Activated T-cell treated with anti-CD3 and anti-CD28 coated beads, Interleukin-2, amount 50 U/mL, for 48 hours (primary cell): ENCODE results near the gene ZDHHC9.
"Not testable (repeated sequence)": the region's sequence is repeated elsewhere in the genome, so short reads cannot be mapped to it uniquely, and the experiment has no call there.

Source experiments
- DNase-seq, 2 experiments: peaks; one replicate each; pipeline ENCODE4 v3.0.0-alpha.2; 2020

ZDHHC9 gene

DNA sequence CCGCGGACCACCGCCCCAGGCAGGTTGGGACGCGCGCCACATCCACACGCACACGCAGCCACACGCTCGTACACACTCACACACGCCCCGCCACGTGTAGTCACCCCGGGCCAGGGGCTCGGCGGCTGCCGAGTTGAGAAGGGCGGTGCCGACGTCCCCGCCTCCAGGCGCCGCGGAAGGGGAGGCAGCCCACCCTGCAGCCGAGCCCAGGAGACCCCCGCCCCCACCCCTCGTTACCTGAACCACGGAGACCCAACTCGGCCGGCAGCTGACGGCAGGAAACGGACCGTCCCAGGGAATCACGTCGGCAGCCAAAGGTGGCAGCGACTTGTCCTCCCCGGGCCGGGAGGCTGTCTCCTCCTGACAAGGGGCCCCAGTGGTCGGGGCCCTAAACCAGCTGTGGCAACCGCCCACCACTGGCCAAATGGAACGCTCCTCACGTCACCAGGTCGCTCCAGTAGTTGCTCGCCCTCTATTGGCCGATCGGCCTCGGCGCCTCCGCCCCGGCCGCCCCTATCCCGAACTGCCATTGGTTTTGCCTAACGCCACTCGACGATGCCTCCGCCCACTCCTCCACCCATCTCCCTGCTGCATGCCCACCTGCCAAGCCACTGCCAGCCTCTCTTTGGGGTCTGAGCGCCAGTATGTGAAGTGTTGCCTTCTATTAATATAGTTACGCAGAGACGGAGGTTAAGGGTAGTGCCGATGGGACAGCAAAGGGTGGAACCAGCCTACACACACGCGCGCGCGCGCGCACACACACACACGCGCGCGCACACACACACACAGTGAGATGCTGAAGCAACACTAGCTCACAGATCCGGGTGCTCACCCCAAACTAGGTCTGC is at the start of gene ZDHHC9:
ZDHHC9 (minus strand) TSS at position 428 of the 848 bp plus-strand sequence. CDS start 1,941 bp downstream, outside the sequence.
- peak; percentile 88 to 90 for DNase-seq

DNA sequence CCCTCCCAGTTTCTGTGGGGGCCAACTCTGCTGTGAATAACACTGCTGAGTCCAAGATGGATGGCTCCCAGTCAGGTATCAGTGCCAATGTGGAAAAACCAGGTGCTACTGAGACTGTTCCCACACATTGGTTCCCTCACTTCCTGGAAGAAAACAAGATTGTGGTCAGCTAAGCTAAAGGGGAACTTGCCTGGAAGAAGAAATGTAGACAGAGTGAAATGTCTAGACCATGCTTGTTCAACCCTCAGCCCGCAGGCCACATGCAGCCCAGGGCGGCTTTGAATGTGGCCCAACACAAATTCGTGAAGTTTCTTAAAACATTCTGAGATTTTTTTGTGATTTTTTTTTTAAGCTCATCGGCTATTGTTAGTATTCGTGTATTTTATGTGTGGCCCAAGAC is 33.7 kb upstream of the ZDHHC9 start:
- no peak for DNase-seq

DNA sequence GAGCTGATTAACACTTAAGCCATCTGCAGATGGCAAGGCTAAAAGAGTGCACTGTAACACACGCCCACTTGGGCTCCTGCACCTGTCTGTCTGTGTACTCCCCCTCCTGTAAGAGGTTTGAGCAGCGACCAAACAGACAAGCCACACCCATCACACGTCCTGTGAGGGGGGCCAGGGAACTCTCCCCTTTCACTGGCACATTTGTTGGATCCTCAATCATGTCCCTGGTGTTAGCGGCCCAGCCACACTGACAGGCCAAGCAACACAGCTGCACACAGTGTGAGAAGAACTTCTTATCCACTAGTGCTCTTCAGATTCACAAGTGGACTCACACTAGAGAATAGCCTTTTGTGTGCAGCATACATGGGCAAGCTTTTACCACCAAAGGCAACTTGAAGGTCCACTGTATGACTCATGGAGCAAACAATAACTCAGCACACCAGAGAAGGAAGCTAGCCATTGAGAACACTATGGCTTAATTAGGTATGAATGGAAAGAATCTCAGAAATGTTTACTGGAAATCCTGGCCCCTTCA is 33.2 kb upstream of the ZDHHC9 start:
- DNase-seq, result no peak

DNA sequence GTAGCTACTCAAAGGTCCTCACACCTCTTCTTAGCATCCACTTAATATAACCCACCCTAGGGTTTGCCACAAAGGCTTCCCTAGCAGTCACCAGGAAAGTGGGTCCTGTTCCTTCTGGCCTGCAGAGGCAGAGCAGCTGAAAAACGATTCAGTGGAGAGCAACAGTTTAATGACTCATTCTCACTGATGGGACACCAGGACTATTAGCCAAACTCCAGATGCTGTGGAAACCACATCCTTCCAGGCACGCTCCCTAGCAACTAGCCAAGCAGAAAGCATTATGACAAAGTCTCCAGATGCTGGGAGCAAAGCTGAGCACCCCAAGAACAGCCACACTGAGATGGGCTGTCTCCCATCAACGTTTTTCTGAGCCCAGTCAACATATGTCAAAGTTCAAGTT is 32.0 kb upstream of the ZDHHC9 start:
- DNase-seq, result no peak

DNA sequence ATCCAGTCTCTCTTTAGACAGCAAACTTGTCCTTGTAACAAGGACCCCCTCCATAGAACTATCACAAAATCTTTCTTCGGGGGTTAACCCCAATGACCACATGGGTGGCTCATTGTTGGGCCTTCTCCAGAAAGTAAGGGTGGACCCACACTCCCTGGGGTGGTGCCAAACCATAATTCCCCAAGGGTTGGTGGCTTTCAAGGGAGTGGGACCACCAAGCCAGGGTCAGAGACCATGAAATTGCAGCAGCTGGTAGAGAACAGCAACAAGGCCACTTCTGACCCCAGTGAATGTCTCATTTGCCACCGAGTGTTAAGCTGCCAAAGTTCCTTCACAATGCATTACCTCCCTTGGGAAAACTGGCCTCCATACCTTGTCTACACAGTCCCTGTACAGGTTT is 28.8 kb upstream of the ZDHHC9 start:
- no peak for DNase-seq

DNA sequence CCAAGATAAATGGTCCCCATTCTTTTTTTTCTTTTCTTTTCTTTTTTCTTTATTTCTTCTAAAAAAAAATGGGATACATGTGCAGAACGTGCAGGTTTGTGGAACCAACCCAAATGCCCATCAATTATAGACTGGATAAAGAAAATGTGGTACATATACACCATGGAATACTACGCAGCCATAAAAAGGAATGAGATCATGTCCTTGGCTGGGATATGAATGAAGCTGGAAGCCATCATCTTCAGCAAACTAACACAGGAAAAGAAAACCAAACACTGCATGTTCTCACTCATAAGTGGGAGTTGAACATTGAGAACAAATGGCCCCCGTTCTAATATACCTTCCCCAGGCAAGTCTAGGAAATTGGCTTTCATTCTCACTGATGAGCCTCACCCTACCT is 22.6 kb upstream of the ZDHHC9 start:
- not testable (repeated sequence) for DNase-seq

DNA sequence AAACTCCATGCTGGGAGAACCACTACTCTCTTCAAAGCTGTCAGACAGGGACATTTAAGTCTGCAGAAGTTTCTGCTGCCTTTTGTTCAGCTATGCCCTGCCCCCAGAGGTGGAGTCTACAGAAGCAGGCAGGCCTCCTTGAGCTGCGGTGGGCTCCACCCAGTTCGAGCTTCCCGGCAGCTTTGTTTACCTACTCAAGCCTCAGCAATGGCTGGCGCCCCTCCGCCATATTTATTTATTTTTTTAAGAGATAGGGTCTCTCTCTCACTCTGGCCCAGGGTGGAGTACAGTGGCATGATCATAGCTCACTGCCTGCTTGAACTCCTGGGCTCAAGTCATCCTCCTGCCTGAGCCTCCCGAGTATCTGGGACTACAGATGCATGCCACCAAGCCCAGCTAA is 15.4 kb upstream of the ZDHHC9 start:
- not testable (repeated sequence) for DNase-seq

DNA sequence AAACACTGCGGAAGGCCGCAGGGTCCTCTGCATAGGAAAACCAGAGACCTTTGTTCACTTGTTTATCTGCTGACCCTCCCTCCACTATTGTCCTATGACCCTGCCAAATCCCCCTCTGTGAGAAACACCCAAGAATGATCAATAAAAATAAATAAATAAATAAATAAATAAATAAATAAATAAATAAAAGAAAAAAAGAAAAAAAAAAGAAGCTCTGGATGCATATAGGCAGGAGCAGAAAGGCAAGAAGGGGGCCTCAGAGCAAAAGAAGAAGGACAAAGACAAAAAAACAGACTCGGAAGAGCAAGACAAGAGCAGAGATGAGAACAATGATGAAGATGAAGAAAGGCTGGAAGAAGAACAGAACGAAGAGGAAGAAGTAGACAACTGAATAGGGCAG is 8.1 kb upstream of the ZDHHC9 start:
- DNase-seq, result not testable (repeated sequence)

DNA sequence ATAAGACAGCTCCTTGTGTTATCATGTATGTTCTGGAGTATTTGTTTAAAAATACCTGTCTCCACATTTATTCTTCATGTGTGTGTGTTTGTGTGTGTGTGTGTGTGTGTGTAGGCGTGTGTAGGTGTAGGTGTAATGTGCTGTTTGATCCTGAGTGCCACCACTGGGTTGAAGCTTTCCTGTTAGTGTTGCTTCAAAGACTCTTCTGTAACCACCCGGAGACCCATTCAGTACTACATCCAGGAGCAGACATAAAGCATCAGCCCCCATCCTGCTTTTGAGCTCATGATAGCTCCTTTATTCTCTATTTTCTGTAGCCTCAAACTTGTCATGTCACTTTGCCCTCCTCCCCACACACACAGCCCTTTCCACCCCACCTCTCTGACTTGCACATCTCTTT is 3.0 kb upstream of the ZDHHC9 start:
- no peak for DNase-seq

DNA sequence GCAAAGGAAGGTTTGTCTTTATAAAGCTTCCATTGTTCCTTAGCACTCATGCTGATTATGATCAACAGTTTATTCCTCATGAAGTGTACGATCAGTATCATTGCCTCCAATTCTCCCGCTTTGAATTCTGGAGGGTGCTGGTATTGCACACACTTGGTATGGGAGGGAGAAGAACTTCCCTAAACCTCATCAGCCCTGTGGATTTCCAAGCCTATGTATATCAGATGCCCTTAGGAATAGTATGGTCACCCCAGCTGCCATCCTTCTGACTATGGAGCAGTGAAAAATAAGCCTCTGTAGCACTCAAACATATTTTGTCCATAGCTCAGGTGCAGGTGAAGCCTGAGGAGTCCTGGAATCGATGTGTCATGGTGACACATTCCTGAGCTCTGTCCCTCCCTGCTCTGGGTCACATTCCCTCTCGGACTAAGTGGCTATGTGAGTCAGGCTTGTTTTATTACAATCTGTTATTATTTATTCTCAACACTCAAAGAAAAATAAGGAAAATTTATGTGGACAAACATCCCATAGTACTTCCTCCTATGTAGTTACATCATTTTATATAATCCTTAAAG is 2.0 kb upstream of the ZDHHC9 start:
- DNase-seq, result no peak

DNA sequence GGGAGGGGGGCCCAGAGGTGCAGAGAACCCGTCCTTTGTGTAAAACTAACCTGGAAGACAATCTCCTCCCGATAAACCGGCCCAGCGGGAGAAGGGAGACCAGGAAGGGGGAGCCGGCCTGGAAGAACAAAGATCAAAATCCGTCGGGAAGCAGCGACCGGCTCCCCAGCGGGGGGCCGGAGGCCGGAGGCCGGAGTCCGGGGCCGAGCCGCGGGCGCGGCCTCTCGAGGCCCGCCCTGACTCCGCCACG is 552 bp downstream of the ZDHHC9 start:
- DNase-seq, result no peak

DNA sequence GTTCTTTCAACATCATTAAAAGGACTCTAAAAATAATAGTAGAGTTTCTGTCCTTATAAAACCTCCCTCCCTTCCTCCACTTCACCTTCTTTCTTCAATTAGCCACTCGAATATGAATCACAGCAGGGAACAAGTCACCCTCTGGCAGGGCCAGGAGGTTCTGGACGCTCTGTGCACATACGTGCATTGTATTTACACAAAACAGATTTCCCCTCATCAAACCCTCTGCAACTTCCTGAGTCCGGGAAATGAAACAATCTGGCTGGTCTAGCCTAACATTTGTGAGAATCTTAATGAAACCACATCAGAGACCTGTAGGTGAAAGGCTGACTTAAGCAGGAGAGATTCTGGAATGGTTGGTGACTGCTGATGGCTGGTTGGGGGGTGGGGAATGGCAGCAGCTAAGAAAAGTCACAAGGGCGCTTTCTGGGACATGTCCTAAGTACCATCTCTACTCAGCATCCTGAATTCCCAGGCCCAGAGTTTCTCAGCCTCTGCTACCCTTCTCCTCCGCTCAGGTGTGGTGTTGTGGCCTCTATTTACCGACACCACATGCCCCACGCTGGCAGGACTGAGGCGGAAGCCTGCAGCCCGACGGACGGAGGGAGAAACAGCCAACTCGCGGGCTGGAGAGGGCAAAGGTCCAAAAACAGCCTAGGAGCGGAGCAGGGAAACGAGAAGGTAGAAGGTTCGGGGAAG is 1.0 kb downstream of the ZDHHC9 start:
- DNase-seq, result peak; percentile 21 to 27

DNA sequence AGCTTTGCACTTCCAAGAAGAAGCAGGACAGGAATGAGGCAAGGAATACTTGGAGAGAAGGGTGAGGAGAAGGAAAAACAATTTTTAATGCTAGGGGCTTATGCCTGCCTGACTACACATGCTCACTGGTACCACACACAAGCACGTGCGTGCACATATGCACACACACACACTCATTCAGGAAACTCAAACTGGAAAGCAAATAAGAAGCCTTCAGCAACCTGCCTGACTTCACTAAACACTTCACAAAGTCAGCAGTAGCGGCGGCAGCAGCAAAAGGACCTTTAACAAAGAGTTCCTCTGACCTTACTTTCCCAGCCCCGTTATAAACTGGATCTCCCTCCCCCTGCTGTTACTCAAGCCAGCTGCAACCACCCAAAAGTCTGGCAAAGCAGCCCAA is 3.3 kb downstream of the ZDHHC9 start:
- no peak for DNase-seq

DNA sequence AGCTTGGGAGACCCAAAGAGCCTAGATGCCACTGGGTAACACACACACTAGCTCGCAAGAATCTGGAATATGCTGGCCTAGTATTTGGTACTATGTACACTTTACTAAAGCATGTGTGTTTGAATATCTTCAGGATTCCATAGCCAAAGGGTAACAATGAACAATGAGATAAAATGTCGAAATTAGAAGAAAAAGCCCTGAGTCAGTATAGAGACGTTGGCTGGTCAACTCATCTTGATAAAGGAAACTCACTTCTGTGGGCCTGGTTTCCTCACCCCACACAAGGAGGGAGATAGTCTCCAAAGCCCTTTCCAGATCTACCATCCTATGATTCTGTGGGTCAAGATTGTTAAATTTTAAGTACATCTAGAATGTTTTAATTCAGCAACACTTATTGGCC is 6.9 kb downstream of the ZDHHC9 start:
- no peak for DNase-seq

DNA sequence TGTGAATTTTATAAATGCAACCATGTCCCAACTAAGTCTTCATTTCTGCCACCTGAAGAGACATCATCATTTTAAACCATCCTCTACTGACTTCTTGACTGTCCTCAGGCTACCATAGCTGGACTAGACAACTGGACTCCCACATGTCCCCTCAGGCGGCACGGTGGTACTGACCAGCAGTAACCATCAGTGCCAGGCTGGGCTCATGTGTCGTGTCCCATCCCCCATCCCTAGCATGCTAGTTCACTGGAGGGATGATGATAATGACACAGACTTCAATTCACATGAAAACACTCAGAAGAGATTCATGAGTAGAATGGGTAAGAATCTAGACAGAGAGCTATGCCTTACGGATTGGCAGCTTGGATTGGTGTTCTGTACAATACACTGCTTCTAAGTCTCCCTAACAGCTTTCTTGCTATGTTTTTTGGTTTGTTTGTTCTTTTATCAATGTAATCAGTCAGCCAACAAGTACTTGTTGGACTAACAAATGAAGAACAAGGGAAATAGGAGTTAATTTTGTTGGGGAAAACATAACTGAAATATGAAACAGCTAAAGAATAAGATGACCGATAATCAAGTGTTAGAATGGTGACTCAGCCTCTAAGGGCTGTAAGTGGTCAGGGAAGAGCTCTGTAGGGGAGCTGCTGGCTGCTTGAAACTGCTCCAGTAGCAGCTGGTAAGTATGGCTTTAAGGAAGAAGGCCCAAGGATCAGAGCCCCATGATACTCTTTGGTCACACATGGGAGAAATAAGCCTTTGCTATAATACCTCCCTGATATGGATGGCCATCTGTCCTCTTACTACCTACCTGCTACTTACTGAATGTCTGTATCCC is 10.3 kb downstream of the ZDHHC9 start:
- DNase-seq, result no peak

DNA sequence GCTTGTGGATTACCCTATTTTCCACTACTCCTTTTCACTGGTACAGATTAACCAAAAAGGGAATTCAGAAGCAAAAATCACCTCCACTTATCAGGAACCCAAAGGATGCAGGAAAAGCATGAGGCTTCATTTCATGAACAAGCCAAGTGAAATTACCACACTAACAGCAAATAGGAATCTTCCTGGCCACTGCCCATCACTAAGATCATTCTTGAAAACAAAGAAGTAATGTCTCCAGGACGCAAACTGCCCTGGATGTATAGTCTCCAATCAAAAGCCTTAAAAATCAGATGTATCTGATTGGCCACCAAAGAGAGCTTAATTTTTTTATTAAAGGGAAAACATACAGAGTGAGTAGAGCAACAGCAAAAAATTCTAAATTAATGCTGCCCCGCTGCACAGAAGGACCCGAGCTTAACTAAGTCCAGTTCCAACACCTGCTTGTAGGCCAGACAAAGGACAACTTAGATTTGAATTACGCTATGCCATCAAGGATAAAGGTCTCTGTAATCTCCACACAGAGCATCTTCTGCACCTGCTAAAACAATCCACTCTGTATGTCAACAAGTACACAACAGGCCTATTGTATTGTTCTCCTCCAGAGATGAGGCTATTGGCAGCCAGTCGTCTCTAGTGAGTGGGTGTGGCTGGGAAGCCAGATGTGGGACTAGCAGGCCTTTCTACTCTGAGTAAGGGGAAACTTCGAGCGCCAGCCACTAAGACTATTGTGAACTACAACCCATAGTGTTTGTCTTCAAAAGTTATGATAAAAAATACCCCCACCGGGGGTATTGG is 12.4 kb downstream of the ZDHHC9 start:
- DNase-seq, result no peak

DNA sequence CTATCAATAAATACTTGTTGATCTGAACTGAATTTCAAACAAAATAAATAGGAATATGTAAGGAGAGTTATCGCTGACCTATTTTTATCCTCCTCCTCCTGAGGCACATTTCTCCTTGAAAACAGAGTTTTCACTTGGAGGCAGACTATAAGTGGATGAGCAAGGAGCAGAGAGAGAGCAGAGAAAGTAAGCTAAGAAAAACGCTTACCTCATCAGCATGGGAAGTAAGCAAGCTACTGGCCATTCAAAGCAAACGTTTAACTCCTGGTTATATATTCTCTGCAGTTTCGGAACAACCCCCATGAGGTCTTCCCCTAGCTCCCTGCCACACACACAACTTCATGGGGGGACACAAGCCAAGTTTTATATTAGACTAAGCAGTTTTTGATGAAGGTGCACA is 13.2 kb downstream of the ZDHHC9 start:
- DNase-seq, result no peak

DNA sequence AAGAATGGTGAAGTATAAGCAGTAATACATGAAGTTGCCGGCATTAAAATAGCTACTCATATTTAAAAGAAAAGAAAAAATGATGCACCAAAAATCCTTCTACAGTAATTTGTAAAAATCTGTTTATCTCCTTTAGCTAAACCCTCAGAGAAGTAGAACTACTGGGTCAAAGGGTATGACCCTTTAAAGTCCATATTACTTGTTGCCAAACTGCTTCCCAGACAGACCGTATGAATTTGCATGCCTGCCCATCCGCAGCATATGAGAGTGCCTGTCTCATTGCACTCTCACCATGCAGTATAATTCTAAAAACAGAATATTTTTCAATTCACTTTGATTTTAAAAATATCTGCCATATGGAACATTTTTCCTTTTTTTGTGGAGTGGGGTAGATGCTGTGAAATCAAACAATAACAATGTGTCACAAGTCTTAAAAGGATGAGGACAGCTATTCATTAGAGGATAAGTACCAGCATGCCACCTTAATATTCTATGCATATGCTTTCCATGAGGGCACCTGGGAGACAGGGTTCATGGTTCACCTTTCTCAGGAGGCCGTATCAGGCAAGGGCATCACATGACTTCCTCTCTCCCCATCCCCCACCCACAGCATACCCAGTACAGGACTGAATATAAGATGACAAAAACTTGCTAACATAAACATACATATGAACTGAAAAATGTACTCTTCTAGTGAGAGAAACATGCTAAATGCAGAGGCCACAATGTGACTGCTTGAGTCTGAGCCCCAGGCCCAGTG is 17.8 kb downstream of the ZDHHC9 start:
- DNase-seq, result no peak

DNA sequence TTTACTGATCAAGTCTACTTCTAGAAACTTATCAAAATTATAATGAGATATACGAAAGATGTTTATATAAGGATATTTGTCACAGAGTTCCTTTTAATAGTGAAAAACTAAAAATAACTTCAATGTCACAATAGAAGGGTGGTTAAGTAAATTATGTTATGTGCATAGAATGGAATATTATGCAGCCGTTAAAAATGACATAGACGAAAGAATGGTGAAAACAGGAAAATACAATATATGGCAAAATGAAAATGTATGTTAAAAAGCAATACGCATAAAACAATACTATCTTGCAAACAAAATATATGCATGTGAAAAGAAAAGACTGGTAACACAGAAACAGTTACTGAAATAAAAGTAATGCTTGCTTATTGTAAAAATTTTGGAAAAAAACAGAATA is 19.1 kb downstream of the ZDHHC9 start:
- DNase-seq, result no peak

DNA sequence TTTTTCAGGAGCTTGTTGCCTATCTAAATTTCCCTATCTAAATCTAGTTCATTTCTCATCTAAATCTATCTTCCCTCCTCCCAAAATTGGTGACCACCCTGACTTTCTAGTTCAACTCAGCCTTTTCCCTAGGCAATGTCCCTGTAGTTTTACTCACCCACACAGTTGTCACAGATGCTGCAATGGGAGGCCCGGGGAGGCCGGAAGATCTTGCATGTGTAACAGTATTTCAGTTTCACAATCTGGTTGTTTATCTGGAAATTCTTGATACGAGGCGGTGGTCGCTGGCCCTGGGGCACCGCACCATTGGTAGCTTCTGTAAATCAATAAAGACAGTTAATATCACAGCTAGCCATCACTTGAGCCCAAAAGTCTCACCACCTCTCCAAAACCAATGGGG is 20.2 kb downstream of the ZDHHC9 start:
- peak; percentile 23 to 24 for DNase-seq

DNA sequence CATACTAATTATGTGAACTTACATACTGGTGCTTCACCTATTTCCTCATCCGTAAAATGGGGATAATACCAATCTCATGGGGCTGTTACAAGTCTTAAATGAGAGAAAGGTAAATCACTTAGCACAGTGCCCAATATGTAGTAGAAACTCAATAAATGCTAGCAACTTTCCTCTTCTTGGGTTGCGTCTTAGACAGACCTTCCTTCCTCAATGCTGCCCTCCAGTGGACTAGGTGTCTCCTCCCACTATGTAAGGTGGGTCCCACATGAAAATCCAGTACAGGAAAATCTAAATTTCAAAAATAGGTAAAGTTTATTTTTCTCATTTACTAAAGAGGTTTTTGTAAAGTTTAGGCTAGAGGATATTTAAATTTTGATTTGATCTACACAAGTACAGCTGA is 20.6 kb downstream of the ZDHHC9 start:
- peak; percentile 41 to 45 for DNase-seq

DNA sequence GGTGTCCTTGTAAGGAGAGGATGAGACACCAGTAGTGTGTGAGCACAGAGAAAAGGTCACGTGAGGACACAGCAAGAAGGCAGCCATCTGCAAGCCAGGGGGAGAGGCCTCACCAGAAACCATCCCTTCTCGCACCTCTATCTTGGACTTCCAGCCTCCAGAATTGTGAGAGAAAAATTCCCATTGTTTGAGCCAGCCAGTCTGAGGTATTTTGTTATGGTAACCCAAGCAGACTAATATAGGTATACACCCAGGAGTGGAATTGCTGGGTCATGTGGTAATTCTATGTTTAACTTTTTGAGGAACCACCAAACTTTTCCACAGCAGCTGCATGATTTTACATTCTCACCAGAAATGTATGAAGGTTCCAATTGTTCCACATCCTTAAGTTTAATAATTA is 25.6 kb downstream of the ZDHHC9 start:
- DNase-seq, result no peak
